Aorta (tissue), 5 donors: Measurements from ENCODE around the gene HINFP. TPM values are rescaled to one million over a fixed set of nuclear protein-coding genes. Genes with fewer than 3 reads are reported as not detected.

Experiments
- ATAC-seq: fragments of 200-7000 bp; cut with Tn5 transposase; one replicate; pipeline ENCODE4 v1.9.1; 2022; ENCODE audit warnings: moderate library complexity; ENCODE audit not compliant: low FRiP score
- DNase-seq, 2 donors: peaks; one replicate each; pipeline ENCODE4 v3.0.0-alpha.2; 2020
- H3K27ac ChIP-seq, 2 donors: one replicate each; pipeline ENCODE4 v1.5.1; 2013; ENCODE audit warnings: low read length in 2 of 2, mild to moderate bottlenecking in 2 of 2, moderate library complexity in 2 of 2, control low read depth in 1 of 2, inconsistent platforms in 1 of 2, low read depth in 1 of 2
- H3K27me3 ChIP-seq, 2 donors: one replicate each; pipeline ENCODE4 v1.6.1; 2013; ENCODE audit warnings: control low read depth in 1 of 2, low read length in 1 of 2, mild to moderate bottlenecking in 1 of 2, moderate library complexity in 1 of 2; ENCODE audit not compliant: insufficient read depth in 2 of 2, control insufficient read depth in 1 of 2
- H3K36me3 ChIP-seq, 2 donors: one replicate each; pipeline ENCODE4 v1.6.1; 2013; ENCODE audit warnings: control low read depth in 1 of 2, low read length in 1 of 2, mild to moderate bottlenecking in 1 of 2; ENCODE audit not compliant: insufficient read depth in 2 of 2, control insufficient read depth in 1 of 2
- H3K4me1 ChIP-seq, 2 donors: one replicate each; pipeline ENCODE4 v1.6.1; 2013; ENCODE audit warnings: low read length in 2 of 2, control low read depth in 1 of 2, mild to moderate bottlenecking in 1 of 2, moderate library complexity in 1 of 2; ENCODE audit not compliant: insufficient read depth in 2 of 2, control insufficient read depth in 1 of 2
- H3K4me3 ChIP-seq, 2 donors: one replicate each; pipeline ENCODE4 v1.5.1; 2013; ENCODE audit warnings: low read length in 2 of 2, control low read depth in 1 of 2, mild to moderate bottlenecking in 1 of 2
- H3K9me3 ChIP-seq: one replicate; pipeline ENCODE4 v1.6.1; 2013; ENCODE audit warnings: mild to moderate bottlenecking, low read length; ENCODE audit not compliant: control insufficient read depth
- whole genome bisulfite sequencing, 2 donors: extraction: QIAGEN DNeasy Blood & Tissue Kit; methylation state at CpG; one replicate each; pipeline ENCODE4 v1.1.7; 2013; 5-methylcytosine and 5-hydroxymethylcytosine counted together
- intact Hi-C, 2 donors: fragments of 100-400 bp; cut with DNase I; formaldehyde crosslinking; loops; one replicate each; pipeline versions ENCODE4 v1.14.2 to v1.15.0; 2022
- long read RNA-seq, 2 donors: library from polyadenylated mRNA; unstranded; transcript quantifications; one replicate each; pipeline ENCODE4 v2.0.0, GENCODE V29; 2020 to 2021
- polyA plus RNA-seq, 2 donors: library from polyadenylated mRNA; stranded (reverse); fragments of 200-250 nt; gene quantifications; one replicate each; pipeline ENCODE4 v1.2.3, GENCODE V29; 2013
- total RNA-seq, 2 donors: library from RNA; stranded (reverse); fragmentation: NEBNext Ultra II Directional; extraction: Animal tissue kit (Norgen Biotek cat#: 25700); gene quantifications; one replicate each; pipeline ENCODE4 v1.2.1, GENCODE V29; 2021
- donor health status: healthy with polysubstance abuse.
- donor health status: Bipolar disorder and iron deficiency.
- donor health status: DM: no; HTN: no; CAD: no.
- donor health status: DM: no; HTN: no; CAD: no.
- donor health status: DM: yes; HTN: yes; CAD: no.

The HINFP gene, protein sequence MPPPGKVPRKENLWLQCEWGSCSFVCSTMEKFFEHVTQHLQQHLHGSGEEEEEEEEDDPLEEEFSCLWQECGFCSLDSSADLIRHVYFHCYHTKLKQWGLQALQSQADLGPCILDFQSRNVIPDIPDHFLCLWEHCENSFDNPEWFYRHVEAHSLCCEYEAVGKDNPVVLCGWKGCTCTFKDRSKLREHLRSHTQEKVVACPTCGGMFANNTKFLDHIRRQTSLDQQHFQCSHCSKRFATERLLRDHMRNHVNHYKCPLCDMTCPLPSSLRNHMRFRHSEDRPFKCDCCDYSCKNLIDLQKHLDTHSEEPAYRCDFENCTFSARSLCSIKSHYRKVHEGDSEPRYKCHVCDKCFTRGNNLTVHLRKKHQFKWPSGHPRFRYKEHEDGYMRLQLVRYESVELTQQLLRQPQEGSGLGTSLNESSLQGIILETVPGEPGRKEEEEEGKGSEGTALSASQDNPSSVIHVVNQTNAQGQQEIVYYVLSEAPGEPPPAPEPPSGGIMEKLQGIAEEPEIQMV
- total RNA-seq (10 to 100 TPM; 14.3 to 32.4 TPM), polyA plus RNA-seq (10 to 100 TPM; 12.1 to 23.1 TPM)
- long read RNA-seq, donor 1, transcript HINFP-201 (10 exons, 3,163 nt) = major isoform, 14 of 33 reads
- long read RNA-seq, donor 1, partial matches to known transcripts = 1 of 33 reads
- long read RNA-seq, donor 1, other reads (novel, unspliced or antisense) = 17 of 33 reads
- long read RNA-seq, donor 2, partial matches to known transcripts = 2 of 8 reads
- long read RNA-seq, donor 2, other reads (novel, unspliced or antisense) = 5 of 8 reads

DNA sequence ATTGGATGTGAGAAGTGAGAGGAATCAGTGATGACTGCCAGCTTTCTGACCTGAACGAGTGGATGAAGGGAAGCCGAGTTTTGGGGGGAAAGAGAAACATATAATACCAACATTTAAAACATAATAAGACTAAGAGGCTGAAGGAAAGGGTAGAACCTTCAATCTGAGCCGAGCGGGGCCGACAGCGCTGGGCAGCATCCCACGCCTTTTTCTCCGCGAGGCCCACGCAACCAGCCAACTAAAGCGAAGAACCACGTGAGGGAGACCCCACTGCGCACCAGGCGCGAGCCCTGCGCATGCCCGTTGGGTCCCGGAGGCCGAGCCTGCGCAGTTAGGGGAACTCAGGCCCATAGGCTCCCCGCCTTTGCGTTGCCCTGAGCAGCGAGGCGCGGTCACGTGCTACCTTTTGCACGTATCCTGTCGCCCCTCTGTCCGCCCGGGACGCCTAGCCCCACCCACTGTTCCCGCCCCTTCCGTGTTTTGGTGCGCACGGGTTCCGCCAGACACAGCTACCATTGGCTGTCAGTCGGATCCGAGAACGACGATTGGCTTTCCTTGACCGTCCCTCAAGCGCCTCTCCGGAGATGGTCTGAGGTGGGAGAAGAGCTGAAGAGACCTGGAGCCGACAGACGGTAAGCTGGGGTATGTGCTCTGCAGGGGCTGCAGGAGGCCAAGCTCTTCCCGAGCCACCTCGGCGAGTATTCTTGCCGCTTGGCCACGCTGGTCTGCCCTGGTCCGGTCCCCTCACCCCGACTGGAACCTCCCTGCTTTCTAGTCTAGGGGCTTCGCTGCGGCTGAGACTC lies at the start of gene HINFP:
Gene HINFP (plus strand): TSS at position 573 of the 803 bp plus-strand sequence. CDS start 5,365 bp downstream, outside the sequence.
- Histone ChIP-seq H3K4me1 (no peaks in the 10 kb centered on the region), H3K27me3 (no peaks in the 10 kb centered on the region), H3K4me3 (peak within 1 kb of the TSS; percentile 62 to 90), H3K36me3 (peaks cover 0 to 2% of the 10 kb centered on the region in 2 donors), H3K9me3 (no peaks in the 10 kb centered on the region), H3K27ac (peak within 1 kb of the TSS in 1 of 2 donors; percentile 47)
- WGBS, 2 donors = 0% methylated on average over 54 of the region's 54 CpGs
- ATAC-seq (peak; percentile 100), DNase-seq (peak; percentile 100)
- intact Hi-C loops = no loop called here

DNA sequence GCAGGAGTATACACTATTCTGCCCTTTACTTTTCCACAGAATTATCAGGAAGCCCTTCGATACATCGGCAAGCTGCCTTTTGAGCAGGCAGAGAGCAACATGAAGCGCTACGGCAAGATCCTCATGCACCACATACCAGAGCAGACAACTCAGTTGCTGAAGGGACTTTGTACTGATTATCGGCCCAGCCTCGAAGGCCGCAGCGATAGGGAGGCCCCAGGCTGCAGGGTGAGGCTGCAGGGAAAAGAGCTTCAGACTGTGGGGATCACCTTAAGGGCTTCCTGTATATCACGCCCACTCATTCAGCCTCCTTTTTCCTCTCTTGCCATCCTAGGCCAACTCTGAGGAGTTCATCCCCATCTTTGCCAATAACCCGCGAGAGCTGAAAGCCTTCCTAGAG lies 43.5 kb upstream of the HINFP start:
- Histone ChIP-seq H3K4me1 (no peaks in the 10 kb centered on the region), H3K36me3 (peaks cover 6 to 21% of the 10 kb centered on the region in 2 donors), H3K9me3 (no peaks in the 10 kb centered on the region), H3K4me3 (no peak overlapping the region), H3K27ac (no peak overlapping the region), H3K27me3 (no peaks in the 10 kb centered on the region)
- 92 to 95% methylated on average over 11 of the region's 11 CpGs for WGBS, 2 donors
- no peak for ATAC-seq
- DNase-seq = peak in 1 of 2 donors; percentile 7
- intact Hi-C loops = no loop called here

DNA sequence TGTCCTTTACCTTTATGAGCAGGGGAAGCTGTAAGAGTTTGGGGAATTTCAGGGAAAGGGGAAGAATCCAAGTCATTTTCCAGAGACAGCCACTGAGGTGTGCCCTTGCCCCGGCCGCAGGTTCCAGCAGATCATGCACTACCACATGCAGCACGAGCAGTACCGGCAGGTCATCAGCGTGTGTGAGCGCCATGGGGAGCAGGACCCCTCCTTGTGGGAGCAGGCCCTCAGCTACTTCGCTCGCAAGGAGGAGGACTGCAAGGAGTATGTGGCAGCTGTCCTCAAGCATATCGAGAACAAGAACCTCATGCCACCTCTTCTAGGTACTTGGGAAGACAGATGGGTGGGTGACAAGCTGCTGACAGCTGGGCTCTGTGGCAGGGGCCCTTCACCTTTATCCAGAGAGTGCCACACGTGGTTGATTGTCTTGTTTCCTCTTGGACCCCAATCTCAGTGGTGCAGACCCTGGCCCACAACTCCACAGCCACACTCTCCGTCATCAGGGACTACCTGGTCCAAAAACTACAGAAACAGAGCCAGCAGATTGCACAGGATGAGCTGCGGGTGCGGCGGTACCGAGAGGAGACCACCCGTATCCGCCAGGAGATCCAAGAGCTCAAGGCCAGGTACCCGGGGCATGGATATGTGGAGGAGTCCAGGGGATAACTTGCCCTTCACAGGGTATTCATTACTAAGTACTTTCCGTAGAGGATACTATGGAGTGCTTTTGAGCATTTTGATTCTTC lies 42.5 kb upstream of the HINFP start:
- DNase-seq (peak in 1 of 2 donors; percentile 54), ATAC-seq (no peak)
- intact Hi-C loops = no loop called here
- Histone ChIP-seq H3K9me3 (no peaks in the 10 kb centered on the region), H3K27ac (no peak overlapping the region), H3K36me3 (peaks cover 6 to 18% of the 10 kb centered on the region in 2 donors), H3K27me3 (no peaks in the 10 kb centered on the region), H3K4me3 (no peak overlapping the region), H3K4me1 (no peaks in the 10 kb centered on the region)
- WGBS, 2 donors = 88 to 90% methylated on average over 19 of the region's 19 CpGs

DNA sequence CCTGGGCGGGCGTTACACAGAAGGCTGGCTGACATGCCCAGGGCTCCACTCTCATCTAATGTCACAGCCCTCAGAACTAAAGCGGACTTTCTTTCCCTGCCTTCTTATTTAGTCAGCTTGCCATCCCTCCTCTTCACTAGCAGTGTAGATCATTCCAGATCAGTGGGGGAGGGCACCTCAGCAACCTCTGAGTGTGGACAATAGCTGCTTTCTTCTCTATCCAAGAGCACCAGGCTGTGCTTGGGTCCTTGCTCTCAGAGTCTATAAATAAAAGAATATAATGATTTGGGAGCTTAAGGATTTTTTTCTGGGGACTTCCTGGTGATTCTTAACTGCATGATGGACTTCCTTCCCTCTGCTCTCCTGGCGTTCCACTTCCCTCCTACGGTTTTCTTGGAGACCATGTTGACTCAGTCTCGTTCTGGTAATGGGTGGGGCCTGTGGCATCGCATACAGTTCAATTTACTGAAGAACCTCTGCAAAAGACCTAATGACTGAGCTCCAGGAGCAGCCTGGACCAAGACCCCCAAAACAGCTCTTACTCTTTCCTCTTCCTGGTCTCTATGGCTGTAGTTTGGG lies 39.6 kb upstream of the HINFP start:
- Histone ChIP-seq H3K27me3 (no peaks in the 10 kb centered on the region), H3K9me3 (no peaks in the 10 kb centered on the region), H3K4me1 (no peaks in the 10 kb centered on the region), H3K4me3 (no peak overlapping the region), H3K27ac (no peak overlapping the region), H3K36me3 (peaks cover 4 to 17% of the 10 kb centered on the region in 2 donors)
- DNase-seq (peak in 1 of 2 donors; percentile 26), ATAC-seq (no peak)
- WGBS, 2 donors = 76 to 78% methylated on average over 7 of the region's 7 CpGs
- intact Hi-C loops = no loop called here

DNA sequence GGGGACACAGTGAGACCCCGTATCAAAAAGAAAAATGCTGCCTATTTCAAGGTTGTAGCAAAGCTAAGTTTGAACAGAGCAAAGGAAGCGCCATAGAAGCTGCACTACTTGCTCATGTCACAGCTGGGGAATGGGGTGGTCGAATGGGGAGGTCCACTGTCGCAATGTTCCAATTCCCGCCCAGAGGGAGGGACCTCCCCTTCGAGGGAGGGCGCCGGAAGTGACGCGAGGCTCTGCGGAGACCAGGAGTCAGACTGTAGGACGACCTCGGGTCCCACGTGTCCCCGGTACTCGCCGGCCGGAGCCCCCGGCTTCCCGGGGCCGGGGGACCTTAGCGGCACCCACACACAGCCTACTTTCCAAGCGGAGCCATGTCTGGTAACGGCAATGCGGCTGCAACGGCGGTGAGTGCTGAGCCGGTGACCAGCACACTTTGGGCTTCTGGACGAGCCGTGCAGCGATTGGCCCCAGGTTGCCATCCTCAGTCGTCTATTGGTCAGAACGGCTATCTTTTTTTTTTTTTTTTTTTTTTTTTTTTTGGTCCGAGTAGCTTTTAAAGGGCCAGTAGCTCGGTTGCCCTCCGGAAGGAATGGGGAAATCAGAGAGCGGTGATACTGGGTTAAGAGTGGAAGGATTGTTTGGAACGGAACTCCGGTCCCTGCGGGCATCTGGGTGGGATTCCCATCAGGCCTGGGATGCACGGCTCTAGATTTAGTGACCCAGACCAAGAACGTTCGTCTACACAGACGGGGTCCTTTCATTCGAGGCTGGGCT lies 36.5 kb upstream of the HINFP start, which contains the start of gene HMBS:
Gene HMBS (plus strand): TSS at position 219 of the 774 bp plus-strand sequence. CDS start 153 bp downstream, at position 372.
- peak within 1 kb of the TSS in 1 of 2 donors; percentile 80 for H3K27ac ChIP-seq
- DNase-seq = peak; percentile 95 to 98
- H3K9me3 ChIP-seq = no peaks in the 10 kb centered on the region
- no peaks in the 10 kb centered on the region for H3K27me3 ChIP-seq
- peak within 1 kb of the TSS; percentile 46 to 49 for H3K4me3 ChIP-seq
- intact Hi-C loops = no loop called here
- H3K36me3 ChIP-seq = peaks cover 0 to 2% of the 10 kb centered on the region in 2 donors
- 1% methylated on average over 45 of the region's 45 CpGs for WGBS, 2 donors
- ATAC-seq = peak; percentile 98
- no peaks in the 10 kb centered on the region for H3K4me1 ChIP-seq

DNA sequence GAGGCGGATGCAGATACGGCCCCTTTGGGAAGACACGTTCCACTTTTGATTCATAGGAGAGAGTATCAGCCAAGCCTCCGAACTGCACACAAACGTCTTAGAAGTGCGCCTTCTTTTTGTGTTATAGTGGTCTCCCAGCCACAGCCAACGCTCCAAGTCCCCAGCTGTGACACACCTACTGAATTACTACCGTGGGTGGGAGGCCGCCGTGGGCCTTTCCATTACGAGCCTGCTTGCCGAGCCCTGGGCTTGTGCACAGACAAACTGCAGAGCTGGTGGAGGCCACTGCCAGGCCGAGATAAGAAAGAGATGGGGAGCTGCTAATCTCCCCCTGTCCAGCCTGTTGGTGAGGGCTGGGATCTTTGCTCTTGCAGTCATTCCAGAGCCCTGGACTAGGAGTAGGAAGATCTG lies 35.9 kb upstream of the HINFP start:
- no peaks in the 10 kb centered on the region for H3K27me3 ChIP-seq
- peaks cover 0 to 2% of the 10 kb centered on the region in 2 donors for H3K36me3 ChIP-seq
- H3K4me3 ChIP-seq = peak overlapping the region; percentile 3 to 17
- WGBS, 2 donors = 0 to 1% methylated on average over 13 of the region's 13 CpGs
- no peaks in the 10 kb centered on the region for H3K9me3 ChIP-seq
- DNase-seq (peak in 1 of 2 donors; percentile 75), ATAC-seq (peak; percentile 37)
- H3K27ac ChIP-seq = peak overlapping the region in 1 of 2 donors; percentile 48
- H3K4me1 ChIP-seq = no peaks in the 10 kb centered on the region
- intact Hi-C loops = no loop called here

DNA sequence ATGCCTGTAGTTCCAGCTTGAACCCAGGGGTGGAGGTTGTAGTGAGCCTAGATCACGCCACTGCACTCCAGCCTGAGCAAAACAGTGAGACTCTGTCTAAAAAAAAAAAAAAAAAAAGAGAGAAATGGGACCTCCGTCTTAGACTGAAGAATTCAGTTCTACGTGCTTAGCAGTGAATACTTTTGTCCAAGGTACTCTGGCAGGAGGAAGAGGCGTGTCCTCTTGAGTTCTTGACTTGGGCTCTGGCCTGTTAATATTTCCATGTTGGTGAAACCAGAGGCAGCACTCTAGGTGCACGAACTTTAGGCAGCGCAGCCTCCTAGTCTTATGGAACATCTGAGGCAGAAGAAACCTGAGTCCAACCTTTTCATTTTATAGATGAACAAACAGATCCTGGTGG lies 34.3 kb upstream of the HINFP start:
- intact Hi-C loops = no loop called here
- ATAC-seq = no peak
- Histone ChIP-seq H3K36me3 (peaks cover 0 to 2% of the 10 kb centered on the region in 2 donors), H3K27me3 (no peaks in the 10 kb centered on the region), H3K4me1 (no peaks in the 10 kb centered on the region), H3K9me3 (no peaks in the 10 kb centered on the region), H3K4me3 (no peak overlapping the region), H3K27ac (no peak overlapping the region)
- peak in 1 of 2 donors; percentile 11 for DNase-seq
- WGBS, 2 donors = 87 to 91% methylated on average over 6 of the region's 6 CpGs
